Activated CD8-positive, alpha-beta T cell treated with anti-CD3 and anti-CD28 coated beads for 36 hours (primary cell): Measurements from ENCODE around the gene PRMT6. TPM values are rescaled to one million over a fixed set of nuclear protein-coding genes. Genes with fewer than 3 reads are reported as not detected.
"Not testable (repeated sequence)": the region's sequence is repeated elsewhere in the genome, so short reads cannot be mapped to it uniquely, and the experiment has no call there.

Experiments used
- ATAC-seq: fragments of 200-7000 bp; cut with Tn5 transposase; one replicate; pipeline ENCODE4 v1.10.0; 2021; ENCODE audit warnings: mild to moderate bottlenecking, moderate library complexity
- CTCF ChIA-PET: fragments of 350-600 bp; sonication (Branson Sonifier 250); formaldehyde crosslinking; loops from one replicate; lab custom pipeline; 2021; ENCODE audit warnings: antibody characterized with exemption; lab: Charles Lee
- POLR2A ChIA-PET: fragments of 350-600 bp; sonication (Branson Sonifier 250); formaldehyde crosslinking; loops from one replicate; lab custom pipeline; 2021; ENCODE audit warnings: antibody characterized with exemption; lab: Charles Lee
- DNase-seq: peaks from one replicate; pipeline ENCODE4 v3.0.0-alpha.2; 2020
- H3K27ac Mint-ChIP-seq: one replicate; pipeline ENCODE4 v1.8.0; 2021; ENCODE audit warnings: mild to moderate bottlenecking, mixed read lengths
- H3K27me3 Mint-ChIP-seq: one replicate; pipeline ENCODE4 v1.8.0; 2021; ENCODE audit warnings: mixed read lengths
- H3K36me3 Mint-ChIP-seq: one replicate; pipeline ENCODE4 v1.8.0; 2021; ENCODE audit warnings: low read depth, mixed read lengths
- H3K4me1 Mint-ChIP-seq: one replicate; pipeline ENCODE4 v1.8.0; 2021; ENCODE audit warnings: low read depth, mixed read lengths
- H3K4me3 Mint-ChIP-seq: one replicate; pipeline ENCODE4 v1.8.0; 2021; ENCODE audit warnings: mild to moderate bottlenecking, moderate library complexity, mixed read lengths
- H3K9me3 Mint-ChIP-seq: one replicate; pipeline ENCODE4 v1.8.0; 2021; ENCODE audit warnings: mixed read lengths
- CTCF ChIP-seq: fragments of 200-600 bp; IDR thresholded peaks from one replicate; pipeline ENCODE4 v1.8.0; 2022; ENCODE audit warnings: antibody characterized with exemption, mild to moderate bottlenecking
- intact Hi-C: fragments of 100-400 bp; cut with micrococcal nuclease; formaldehyde crosslinking; loops from one replicate; pipeline ENCODE4 v1.10.0; 2022
- total RNA-seq, 2 experiments: library from RNA; stranded (reverse); gene quantifications; one replicate each; pipeline ENCODE4 v1.2.3, GENCODE V29; 2021

PRMT6 gene
- total RNA-seq, 2 experiments from 2014 or later: 19.4 to 20.7 TPM

GRCh38 chr1:107018445-107018844 lies 38.0 kb upstream of the PRMT6 start:
- ChIA-PET POLR2A (no interaction called here), CTCF (no interaction called here)
- no peak for TF ChIP-seq CTCF
- ATAC-seq (no peak), DNase-seq (no peak)
- intact Hi-C loops: no loop called here
- peaks cover 6% of the 10 kb centered on the region for H3K27me3 Mint-ChIP-seq
- H3K36me3 Mint-ChIP-seq: no peaks in the 10 kb centered on the region
- H3K9me3 Mint-ChIP-seq: no peaks in the 10 kb centered on the region
- no peak overlapping the region for H3K4me3 Mint-ChIP-seq
- no peaks in the 10 kb centered on the region for H3K4me1 Mint-ChIP-seq
- no peak overlapping the region for H3K27ac Mint-ChIP-seq

GRCh38 chr1:107019166-107019565 lies 37.3 kb upstream of the PRMT6 start:
- Mint-ChIP-seq H3K27ac (no peak overlapping the region), H3K9me3 (no peaks in the 10 kb centered on the region), H3K36me3 (no peaks in the 10 kb centered on the region), H3K4me3 (no peak overlapping the region), H3K27me3 (peaks cover 6% of the 10 kb centered on the region), H3K4me1 (no peaks in the 10 kb centered on the region)
- TF ChIP-seq CTCF: no peak
- intact Hi-C loops: no loop called here
- POLR2A ChIA-PET: no interaction called here
- ATAC-seq (no peak), DNase-seq (no peak)
- CTCF ChIA-PET: no interaction called here

- DNase-seq, ATAC-seq, H3K4me3 Mint-ChIP-seq, H3K9me3 Mint-ChIP-seq, H3K36me3 Mint-ChIP-seq, POLR2A ChIA-PET, H3K27ac Mint-ChIP-seq, intact Hi-C loops, H3K4me1 Mint-ChIP-seq, CTCF ChIA-PET: not testable (repeated sequence)
- H3K27me3 Mint-ChIP-seq: peaks cover 14% of the 10 kb centered on the region
Observed at GRCh38 chr1:107038874-107039273, 17.6 kb upstream of the PRMT6 start.

GRCh38 chr1:107044310-107045220 lies 11.9 kb upstream of the PRMT6 start:
- H3K36me3 Mint-ChIP-seq, ATAC-seq, CTCF ChIA-PET: not testable (repeated sequence)

GRCh38 chr1:107047602-107048001 lies 8.9 kb upstream of the PRMT6 start:
- H3K9me3 Mint-ChIP-seq: peaks cover 2% of the 10 kb centered on the region
- ChIA-PET POLR2A (no interaction called here), CTCF (interaction anchor here (0.6 to 1.6 kb wide), 4 partner anchors 9 to 1101 kb away, joined by 3 to 7 read pairs (median 4); partner anchors contain the start of gene PRMT6)
- no peak for TF ChIP-seq CTCF
- H3K4me3 Mint-ChIP-seq: no peak overlapping the region
- ATAC-seq (no peak), DNase-seq (no peak)
- no peaks in the 10 kb centered on the region for H3K36me3 Mint-ChIP-seq
- intact Hi-C loops: no loop called here
- H3K27ac Mint-ChIP-seq: no peak overlapping the region
- H3K4me1 Mint-ChIP-seq: no peaks in the 10 kb centered on the region
- H3K27me3 Mint-ChIP-seq: peaks cover 17% of the 10 kb centered on the region

More at GRCh38 chr1:107044310-107045220, 11.9 kb upstream of the PRMT6 start:
- intact Hi-C loops, H3K27me3 Mint-ChIP-seq, H3K27ac Mint-ChIP-seq, H3K4me3 Mint-ChIP-seq, H3K4me1 Mint-ChIP-seq, H3K9me3 Mint-ChIP-seq, POLR2A ChIA-PET, DNase-seq: not testable (repeated sequence)

- TF ChIP-seq CTCF: no peak
- ATAC-seq (no peak), DNase-seq (no peak)
- Mint-ChIP-seq H3K9me3 (peaks cover 2% of the 10 kb centered on the region), H3K36me3 (no peaks in the 10 kb centered on the region), H3K27ac (no peak overlapping the region), H3K4me1 (no peaks in the 10 kb centered on the region), H3K27me3 (peaks cover 15% of the 10 kb centered on the region), H3K4me3 (no peak overlapping the region)
- intact Hi-C loops: no loop called here
- ChIA-PET CTCF (interaction anchor here (1.6 kb wide), 1 partner anchor 9 kb away, joined by 7 read pairs; the partner anchor contains the start of gene PRMT6), POLR2A (no interaction called here)
Observed at GRCh38 chr1:107048241-107048640, 8.2 kb upstream of the PRMT6 start.
